ENCODE measurements around the gene DSC3. TPM values are rescaled to one million over a fixed set of nuclear protein-coding genes. Genes with fewer than 3 reads are reported as not detected.

Gene DSC3
- total and polyA plus RNA-seq, 9 of the 15 experiments (the other 6 are each of a cell fraction or from before 2014, with no cell fraction given): 0.01 to 0.40 (median 0.07) TPM

- Histone ChIP-seq H3K9me3 (replicated peaks; ENCODE audit: control insufficient read depth, insufficient read depth, low read depth, low read length) (no peaks in the 10 kb centered on the region), H3K4me3 (no peak overlapping the region), H3K36me3 (ENCODE audit: control insufficient read depth, insufficient read depth, low read length) (no peaks in the 10 kb centered on the region), H3K27ac (ENCODE audit: extremely low read depth, low read depth, low read length) (no peak overlapping the region), H3K9me1 (ENCODE audit: control insufficient read depth, insufficient read depth, low read length) (no peaks in the 10 kb centered on the region), H3K27me3 (ENCODE audit: control insufficient read depth in 2 of 2, insufficient read depth in 2 of 2, low read length in 2 of 2) (no peaks in the 10 kb centered on the region), H2AFZ (ENCODE audit: low read depth, low read length) (no peak overlapping the region), H3K4me2 (ENCODE audit: insufficient read depth, low read length) (no peak overlapping the region), H4K20me1 (replicated peaks; ENCODE audit: control insufficient read depth, insufficient read depth, low read length) (no peaks in the 10 kb centered on the region), H3K79me2 (ENCODE audit: control insufficient read depth, insufficient read depth, low read length) (no peaks in the 10 kb centered on the region), H3K9ac (ENCODE audit: insufficient read depth in 1 of 2, low read depth in 2 of 2, low read length in 2 of 2) (no peak overlapping the region), H3K4me1 (replicated peaks in 1 of 2; ENCODE audit: control insufficient read depth in 2 of 2, insufficient read depth in 2 of 2, low read length in 2 of 2) (no peaks in the 10 kb centered on the region)
- FAIRE-seq: no peak
- in situ Hi-C loops (cut with MboI) (no loop called here), intact Hi-C loops (cut with micrococcal nuclease) (no loop called here)
- no peak for DNase-seq (ENCODE audit: extremely low read depth in 1 of 4, low spot score in 3 of 4)
- ATAC-seq: no peak
- CTCF ChIA-PET (ENCODE audit: low intra/inter-chr PET ratio): no interaction called here
- POLR2A ChIA-PET: no interaction called here
- TF ChIP-seq PREB (CRISPR knock-in tag; IDR thresholded peaks at IDR 0.05) (no peak), JUND (IDR thresholded peaks at IDR 0.05; ENCODE audit: borderline replicate concordance, low read depth, low read length) (no peak), JUND (tag; IDR thresholded peaks at IDR 0.05; ENCODE audit: borderline replicate concordance, low read depth, low read length) (no peak), TCF15 (CRISPR knock-in tag; IDR thresholded peaks at IDR 0.05) (no peak), HNRNPLL (IDR thresholded peaks at IDR 0.05; ENCODE audit: low read depth, low read length, poor library complexity, severe bottlenecking) (no peak), PHB2 (IDR thresholded peaks at IDR 0.05; ENCODE audit: low read depth) (no peak), ZNF584 (CRISPR knock-in tag; IDR thresholded peaks at IDR 0.05; ENCODE audit: low read depth) (no peak), ZNF740 (CRISPR knock-in tag; IDR thresholded peaks at IDR 0.05) (no peak), ZNF740 (tag; IDR thresholded peaks at IDR 0.05) (no peak), RFX1 (IDR thresholded peaks at IDR 0.05) (no peak), EZH2 (IDR thresholded peaks at IDR 0.05; ENCODE audit: borderline replicate concordance, low read depth, low read length) (no peak), NCOA2 (IDR thresholded peaks at IDR 0.05; ENCODE audit: partially characterized antibody in 2 of 2) (no peak), CBX2 (IDR thresholded peaks at IDR 0.05; ENCODE audit: insufficient read depth, low read length, poor library complexity, severe bottlenecking) (no peak), VEZF1 (CRISPR knock-in tag; IDR thresholded peaks at IDR 0.05) (no peak)
- no TSS peak for BruUV-seq (replicated peaks)
Observed at GRCh38 chr18:30940952-30941539, 101.5 kb downstream of the DSC3 start.
